NOMO-1 treated with dmso at 0.1 percent for 144 hours (cell line): Measurements from ENCODE around the gene EXOC6.
A peak's percentile ranks its signal among the peaks of the same experiment; 100 is the strongest.

ENCODE experiments used
- DNase-seq: peaks from one replicate; lab custom pipeline; 2025; ENCODE audit not compliant: unreplicated experiment; lab: John Stamatoyannopoulos, UW

EXOC6 gene, protein sequence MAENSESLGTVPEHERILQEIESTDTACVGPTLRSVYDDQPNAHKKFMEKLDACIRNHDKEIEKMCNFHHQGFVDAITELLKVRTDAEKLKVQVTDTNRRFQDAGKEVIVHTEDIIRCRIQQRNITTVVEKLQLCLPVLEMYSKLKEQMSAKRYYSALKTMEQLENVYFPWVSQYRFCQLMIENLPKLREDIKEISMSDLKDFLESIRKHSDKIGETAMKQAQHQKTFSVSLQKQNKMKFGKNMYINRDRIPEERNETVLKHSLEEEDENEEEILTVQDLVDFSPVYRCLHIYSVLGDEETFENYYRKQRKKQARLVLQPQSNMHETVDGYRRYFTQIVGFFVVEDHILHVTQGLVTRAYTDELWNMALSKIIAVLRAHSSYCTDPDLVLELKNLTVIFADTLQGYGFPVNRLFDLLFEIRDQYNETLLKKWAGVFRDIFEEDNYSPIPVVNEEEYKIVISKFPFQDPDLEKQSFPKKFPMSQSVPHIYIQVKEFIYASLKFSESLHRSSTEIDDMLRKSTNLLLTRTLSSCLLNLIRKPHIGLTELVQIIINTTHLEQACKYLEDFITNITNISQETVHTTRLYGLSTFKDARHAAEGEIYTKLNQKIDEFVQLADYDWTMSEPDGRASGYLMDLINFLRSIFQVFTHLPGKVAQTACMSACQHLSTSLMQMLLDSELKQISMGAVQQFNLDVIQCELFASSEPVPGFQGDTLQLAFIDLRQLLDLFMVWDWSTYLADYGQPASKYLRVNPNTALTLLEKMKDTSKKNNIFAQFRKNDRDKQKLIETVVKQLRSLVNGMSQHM

GRCh38 chr10:92848441-92849233 is at the start of gene EXOC6:
EXOC6 (plus strand) TSS chr10:92848520; CDS start chr10:92848534, 14 bp downstream.
- peak; percentile 48 for DNase-seq

DNA sequence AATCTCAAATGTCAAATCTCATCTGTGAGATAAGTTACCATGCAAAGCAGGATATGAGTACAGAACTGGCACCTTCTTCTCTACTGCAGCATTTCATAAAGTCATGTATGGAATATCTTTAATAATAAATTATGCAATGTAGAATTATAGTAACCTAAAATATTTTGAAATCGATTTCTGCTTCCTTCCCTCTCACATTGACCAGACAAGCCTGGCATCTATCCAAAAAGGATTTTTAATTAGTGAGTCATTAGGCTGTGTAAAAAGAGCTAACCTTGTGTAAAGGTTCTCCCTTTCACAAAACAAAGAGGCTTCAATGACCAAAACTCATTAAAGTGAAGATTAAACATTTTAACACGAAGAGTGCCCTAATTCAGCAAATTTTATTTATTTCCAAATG is 48.8 kb upstream of the EXOC6 start:
- no peak for DNase-seq

DNA sequence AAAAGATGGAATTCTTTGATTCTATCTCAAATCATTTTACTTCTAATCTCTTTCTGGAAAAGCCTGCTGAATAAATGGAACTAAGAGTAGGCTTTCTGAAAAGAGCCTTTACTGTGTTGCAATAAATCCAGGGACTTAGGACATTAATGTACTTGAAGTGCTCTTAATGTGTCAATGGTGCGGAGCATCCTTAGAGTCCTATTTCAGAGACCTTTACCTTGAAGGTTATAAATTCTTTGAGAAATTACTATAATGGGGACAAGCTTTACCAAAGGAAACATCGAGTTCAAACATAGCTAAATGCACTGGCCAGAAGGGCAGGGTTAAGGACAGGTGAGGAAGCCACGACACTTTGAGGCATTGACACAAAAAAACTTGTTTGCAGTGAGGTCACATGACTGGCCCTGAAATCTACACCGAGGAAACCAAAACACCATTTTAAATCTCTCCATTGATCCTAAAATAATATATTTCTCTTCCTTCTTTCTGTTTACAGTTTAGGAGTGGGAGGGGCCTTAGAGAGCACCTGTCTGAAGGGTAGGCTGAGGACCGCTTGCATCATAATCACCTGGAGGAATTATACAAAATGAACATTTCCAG is 48.1 kb upstream of the EXOC6 start:
- DNase-seq, result no peak

- DNase-seq, result no peak
These were observed 46.1 kb upstream of the EXOC6 start for GRCh38 chr10:92801978-92802872.

- no peak for DNase-seq
These were observed 38.5 kb upstream of the EXOC6 start for GRCh38 chr10:92809840-92810239.

- DNase-seq, result no peak
These were observed 37.3 kb upstream of the EXOC6 start for GRCh38 chr10:92810934-92811532.

DNA sequence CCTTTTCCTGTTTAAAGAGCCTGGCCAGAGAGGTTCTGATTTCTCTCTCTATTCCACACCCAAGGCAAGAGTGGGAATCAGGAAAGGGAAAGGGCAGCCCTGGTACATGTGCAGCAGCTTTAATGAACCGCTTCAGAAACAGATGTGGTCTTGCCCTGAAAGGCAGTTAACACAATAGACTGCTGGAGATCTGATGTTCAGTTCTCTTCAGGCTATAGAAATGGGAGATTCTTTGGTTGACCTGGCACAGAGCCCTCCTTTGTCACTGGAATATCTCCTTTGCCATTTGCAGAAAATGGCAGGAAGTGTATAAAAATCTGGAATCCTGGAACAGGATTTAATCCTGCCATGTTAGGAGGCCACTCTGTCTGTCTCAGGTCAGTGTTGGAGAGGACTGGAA is 36.3 kb upstream of the EXOC6 start:
- DNase-seq, result no peak

DNA sequence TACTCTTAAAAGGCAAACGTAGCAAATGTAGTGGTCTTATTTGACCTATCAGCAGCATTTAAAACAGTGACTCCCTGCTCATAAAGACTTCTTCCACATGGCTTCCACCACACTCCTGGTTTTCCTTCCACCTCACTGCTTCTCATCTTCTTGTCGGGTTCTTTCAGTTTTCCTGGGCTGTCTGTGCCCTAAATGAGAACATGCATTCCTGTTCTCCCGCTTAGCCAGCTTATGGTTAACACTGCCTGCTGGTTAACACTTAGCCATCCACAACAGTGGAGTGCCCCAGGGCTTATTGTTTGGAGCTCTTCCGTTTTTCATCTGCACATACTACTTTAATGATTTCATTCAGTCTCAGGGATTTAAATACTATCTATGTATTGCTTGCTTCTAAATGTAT is 34.3 kb upstream of the EXOC6 start:
- DNase-seq, result no peak

GRCh38 chr10:92814790-92815189 is 33.5 kb upstream of the EXOC6 start:
- no peak for DNase-seq

- no peak for DNase-seq
These were observed 32.2 kb upstream of the EXOC6 start for GRCh38 chr10:92816091-92816531.

DNA sequence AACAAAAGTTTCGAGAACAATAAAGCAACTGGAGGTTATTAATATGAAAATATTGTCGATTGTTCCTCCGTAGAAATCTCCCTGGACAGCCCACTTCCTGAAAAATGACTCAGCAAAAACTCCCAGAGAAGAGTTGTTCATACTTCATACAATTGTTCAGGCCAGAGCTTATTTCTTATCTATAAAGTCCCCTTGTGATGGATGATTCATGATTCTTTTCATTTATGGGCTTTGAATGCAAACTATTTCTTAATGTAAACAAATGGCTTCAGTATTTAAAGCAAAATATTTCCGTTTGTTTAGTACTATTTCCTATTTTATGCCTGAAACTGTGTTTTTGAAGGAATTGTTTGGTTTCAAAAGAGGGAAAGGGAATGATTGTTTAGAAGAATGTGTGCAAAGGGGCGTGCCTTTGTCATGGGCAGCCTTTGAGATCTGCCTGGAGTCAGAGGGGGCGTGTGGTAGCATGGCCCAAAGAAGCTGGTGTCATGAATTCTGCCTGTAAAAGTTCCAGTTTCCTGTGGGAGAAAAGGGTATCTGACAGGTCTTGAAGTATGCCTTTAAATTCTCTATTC is 26.2 kb upstream of the EXOC6 start:
- no peak for DNase-seq

- DNase-seq, result no peak
These were observed 25.4 kb upstream of the EXOC6 start for GRCh38 chr10:92822964-92823363.

- DNase-seq, result no peak
These were observed 22.3 kb upstream of the EXOC6 start for GRCh38 chr10:92826061-92826460.

- DNase-seq, result no peak
These were observed 21.8 kb upstream of the EXOC6 start for GRCh38 chr10:92826504-92826903.

- no peak for DNase-seq
These were observed 19.1 kb upstream of the EXOC6 start for GRCh38 chr10:92829042-92829785.

DNA sequence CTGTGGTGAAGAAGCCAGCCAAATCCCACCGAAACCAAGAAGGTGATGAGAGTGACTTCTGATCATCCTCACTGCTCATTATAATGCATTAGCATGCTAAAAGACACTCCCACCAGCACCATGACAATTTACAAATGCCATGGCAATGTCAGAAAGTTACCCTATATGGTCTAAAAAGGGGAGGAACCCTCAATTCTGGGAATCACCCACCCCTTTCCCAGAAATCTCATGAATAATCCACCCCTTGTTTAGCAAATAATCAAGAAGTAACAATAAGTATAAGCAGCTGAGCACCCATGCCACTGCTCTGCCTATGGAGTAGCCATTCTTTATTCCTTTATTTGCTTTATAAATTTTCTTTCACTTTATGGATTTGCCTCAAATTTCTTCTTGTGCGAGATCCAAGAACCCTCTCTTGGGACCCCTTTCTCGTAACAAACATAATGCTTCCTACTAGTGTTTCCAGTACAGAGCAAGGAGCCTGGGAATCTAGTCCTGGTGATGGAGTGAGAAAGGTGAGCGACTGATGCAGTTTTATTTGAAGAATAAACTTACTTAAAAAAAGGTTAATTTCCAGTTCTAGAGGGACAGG is 18.4 kb upstream of the EXOC6 start:
- DNase-seq, result no peak

GRCh38 chr10:92830478-92831389 is 17.6 kb upstream of the EXOC6 start:
- no peak for DNase-seq
